Stimulated activated CD4-positive, alpha-beta T cell treated with anti-CD3 and anti-CD28 coated beads, Interleukin-4, amount 100 ng/mL, for 24 hours (primary cell): ENCODE measurements around the gene GNG12.

Experiments
- DNase-seq: peaks from one replicate; pipeline ENCODE4 v3.0.0-alpha.2; 2020

GNG12 gene

DNA sequence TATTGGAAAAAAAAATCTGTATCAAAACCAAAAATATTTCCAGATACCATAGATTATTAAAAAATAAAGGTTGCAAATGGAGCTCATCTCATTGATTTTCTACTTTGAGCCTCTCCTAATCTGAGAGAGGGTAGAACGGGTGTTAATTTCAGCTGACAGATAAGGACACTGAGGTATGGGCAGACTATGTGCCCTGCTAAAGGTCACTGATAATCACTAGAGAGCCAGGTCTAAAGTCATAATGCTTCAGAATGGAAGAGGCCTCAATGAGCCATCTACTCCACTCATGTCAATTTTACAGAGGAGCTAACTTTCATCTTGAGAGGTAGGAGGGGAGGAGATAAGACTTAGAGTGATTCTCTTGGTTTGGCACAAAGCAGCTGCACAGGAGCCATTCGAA lies 21.0 kb downstream of the GNG12 start:
- DNase-seq = no peak

DNA sequence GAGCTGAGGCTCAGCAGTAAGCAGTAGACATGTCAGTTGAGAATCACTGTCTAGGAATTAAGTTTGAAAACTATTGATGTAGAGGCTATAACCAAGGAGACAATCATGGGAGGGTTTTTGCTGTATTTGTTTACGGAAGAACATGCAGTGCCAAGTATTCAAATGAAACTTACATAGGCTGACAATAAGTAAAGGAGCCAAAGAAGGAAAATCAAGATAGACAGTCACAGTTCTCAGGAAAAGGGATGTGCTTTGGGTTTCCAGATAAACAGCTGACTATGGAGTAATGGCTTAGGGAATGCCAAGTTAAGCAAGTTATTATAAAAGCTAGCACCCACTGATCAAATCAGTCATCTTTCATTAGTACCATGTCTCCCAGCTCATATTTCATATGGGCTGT lies 21.5 kb downstream of the GNG12 start:
- no peak for DNase-seq

GRCh38 chr1:67809887-67810286 lies 23.4 kb downstream of the GNG12 start:
- DNase-seq = no peak

DNA sequence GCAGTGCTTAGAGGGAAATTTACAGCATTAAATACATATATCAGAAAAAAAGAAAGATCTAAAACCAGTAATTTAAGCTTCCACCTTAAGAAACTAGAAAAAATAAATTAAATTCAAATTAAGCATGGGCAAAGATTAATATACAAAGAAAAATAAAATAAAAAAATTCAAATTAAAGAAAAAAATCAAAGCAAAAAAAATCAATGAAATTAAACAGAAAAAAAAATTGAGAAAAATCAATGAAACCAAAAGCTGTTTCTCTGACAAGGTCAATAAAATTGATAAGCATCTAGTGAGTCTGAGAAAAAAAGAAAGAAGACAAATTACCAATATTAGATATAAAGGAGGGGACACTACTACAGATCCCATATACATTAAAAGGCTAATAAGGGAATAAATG lies 26.0 kb downstream of the GNG12 start:
- no peak for DNase-seq

GRCh38 chr1:67804710-67805109 lies 28.6 kb downstream of the GNG12 start:
- no peak for DNase-seq

- no peak for DNase-seq
Observed at GRCh38 chr1:67803380-67804279, 29.6 kb downstream of the GNG12 start.

DNA sequence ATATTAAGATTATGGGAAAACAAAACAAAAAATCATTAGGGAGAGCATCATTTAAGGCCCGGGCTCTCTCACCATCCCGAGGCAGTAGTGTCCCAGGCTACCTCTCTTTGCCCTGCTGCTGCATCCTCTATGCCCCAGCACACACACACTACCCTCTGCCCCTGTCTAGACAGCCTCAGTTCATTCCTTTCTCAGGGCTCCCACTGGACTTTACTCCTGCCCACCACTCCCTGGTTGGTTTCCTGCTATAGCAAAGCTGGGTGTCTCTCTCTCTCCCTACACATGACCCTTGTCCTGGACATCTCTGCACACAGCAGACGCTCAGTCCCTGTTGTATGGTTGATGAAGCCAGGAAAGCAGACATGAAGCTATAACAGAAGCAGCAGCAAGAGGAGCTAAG lies 30.7 kb downstream of the GNG12 start:
- DNase-seq = no peak

DNA sequence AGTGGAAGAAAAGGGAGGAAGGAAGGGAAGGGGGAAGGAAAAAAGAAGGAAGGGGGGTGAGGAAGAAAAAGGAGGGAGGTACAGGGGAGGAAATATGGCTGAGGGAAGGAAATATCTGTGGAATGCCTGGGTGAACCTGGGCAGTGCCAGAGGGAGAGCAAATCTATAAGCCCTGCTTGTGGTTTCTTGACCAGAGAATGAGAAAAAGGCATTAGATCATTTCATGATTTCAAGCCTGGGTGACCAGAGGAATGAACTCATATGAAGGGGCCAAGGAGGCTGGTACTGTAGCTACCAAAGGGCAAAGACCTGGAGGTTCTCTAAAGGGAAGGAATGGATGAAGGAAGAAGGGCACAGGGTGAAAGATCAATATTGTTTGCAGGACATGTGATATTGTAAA lies 31.4 kb downstream of the GNG12 start:
- DNase-seq = no peak

DNA sequence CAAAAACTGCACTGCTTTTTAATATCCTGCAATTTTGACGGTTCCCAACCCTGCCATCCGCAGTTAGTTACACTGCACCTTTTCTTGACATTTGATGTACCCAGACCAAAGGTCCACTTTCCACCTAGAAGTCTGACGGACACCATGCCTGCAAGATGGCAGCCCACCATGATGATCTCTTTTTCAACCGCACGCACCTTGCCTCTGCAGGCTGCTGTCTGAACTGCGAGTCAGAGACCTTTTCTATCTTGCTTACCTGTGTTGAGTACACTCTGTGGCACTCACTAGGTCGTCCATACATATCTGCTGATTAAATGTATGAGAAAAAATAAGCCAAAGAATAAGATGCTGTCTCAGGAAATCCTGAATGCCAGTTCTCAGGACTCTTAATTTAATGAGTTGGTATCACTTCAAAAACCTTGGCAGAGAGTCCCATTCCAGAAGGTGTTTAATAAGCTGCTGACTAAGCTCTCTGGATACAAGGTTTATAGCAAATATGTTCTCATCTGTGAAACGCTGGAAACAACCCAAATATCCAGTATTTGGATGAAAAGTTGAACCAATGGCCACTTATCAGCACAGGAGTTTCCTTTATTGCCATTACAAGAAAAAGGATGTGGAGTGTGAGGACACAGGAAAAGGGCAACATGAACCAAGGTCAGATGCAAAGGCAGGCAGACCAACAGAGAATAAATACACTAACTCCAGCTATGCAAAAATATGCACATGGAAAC lies 37.9 kb downstream of the GNG12 start:
- DNase-seq = no peak

GRCh38 chr1:67793562-67793961 lies 39.7 kb downstream of the GNG12 start:
- DNase-seq = no peak

DNA sequence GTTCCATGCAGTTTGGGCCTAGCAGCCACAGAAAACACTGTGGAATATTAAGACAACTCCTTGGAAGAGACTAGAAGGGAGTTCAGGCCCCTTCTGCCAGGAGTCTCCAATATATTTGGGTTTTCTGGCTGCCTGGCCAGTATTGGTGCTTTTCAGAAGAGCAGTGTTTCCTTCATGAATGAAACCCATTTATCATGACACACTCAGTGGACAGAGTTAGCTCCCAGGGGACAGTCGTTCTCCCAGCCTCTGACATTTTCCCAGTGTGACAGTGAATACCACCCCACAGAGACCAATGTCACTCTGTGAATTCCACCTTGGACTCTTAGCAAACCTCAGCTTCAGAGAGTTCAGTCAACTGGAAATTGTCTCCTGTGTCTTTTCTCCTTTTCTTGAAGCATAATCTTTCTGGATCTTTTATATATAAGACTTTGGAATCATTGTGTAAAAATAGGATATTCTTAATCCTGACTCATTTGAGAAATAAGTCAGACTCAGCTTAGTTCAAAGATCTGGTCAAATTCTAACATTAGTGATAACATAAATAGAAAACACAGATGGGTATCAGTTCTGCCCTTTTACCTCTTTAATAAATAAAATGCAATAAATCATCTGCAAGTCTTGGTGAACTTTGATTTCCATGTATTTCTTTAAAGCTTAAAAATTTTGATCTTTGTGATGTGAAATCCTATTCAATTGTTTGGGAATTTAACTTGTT lies 40.4 kb downstream of the GNG12 start:
- no peak for DNase-seq

- DNase-seq = no peak
Observed at GRCh38 chr1:67792103-67792502, 41.2 kb downstream of the GNG12 start.

GRCh38 chr1:67791686-67792085 lies 41.6 kb downstream of the GNG12 start:
- DNase-seq = no peak

GRCh38 chr1:67791261-67791660 lies 42.0 kb downstream of the GNG12 start:
- DNase-seq = no peak

- no peak for DNase-seq
Observed at GRCh38 chr1:67790201-67790692, 43.0 kb downstream of the GNG12 start.

GRCh38 chr1:67789551-67789950 lies 43.7 kb downstream of the GNG12 start:
- DNase-seq = no peak

DNA sequence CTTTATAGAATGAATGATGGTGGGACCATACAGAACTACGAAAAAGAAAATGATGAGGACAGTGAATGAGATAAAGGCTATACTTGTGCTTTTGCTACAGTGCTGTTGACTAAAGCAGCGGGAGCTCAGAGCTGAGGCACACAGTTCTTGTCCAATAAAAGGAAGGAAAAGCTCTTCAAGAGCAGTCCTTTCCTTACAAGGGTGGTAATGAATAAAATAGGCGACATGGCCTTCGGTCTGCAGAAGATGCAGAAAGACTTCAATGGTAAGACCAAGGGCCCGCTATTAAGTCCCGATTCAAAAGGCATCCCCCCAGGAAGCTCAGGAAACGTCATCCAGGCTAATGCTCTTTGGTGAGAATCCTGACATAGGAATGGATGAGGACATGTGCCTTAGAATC lies 44.4 kb downstream of the GNG12 start:
- DNase-seq = no peak

DNA sequence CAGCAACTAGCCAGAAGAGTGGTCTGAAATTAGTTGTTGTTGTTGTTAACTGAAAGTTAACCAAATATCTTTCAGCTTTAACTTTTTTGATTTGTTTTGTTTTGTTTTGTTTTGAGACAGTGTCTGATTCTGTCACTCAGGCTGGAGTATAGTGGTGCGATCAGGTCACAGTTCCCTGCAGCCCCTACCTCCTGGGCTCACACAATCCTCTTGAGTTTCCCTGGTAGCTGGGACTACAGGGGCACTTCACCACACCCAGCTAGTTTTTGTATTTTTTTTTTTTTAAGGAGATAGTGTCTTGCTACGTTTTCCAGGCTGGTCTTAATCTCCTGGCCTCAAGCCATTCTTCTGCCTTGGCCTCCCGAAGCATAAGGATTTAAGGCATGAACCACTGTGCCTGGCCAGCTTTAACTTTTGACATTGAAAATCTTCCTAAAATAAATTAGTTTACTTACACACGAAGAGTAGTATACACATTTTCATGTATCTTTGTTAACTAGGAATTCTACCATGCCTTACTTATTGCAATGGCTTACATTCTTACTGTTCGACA lies 45.0 kb downstream of the GNG12 start:
- DNase-seq = no peak

GRCh38 chr1:67787746-67788145 lies 45.5 kb downstream of the GNG12 start:
- no peak for DNase-seq

DNA sequence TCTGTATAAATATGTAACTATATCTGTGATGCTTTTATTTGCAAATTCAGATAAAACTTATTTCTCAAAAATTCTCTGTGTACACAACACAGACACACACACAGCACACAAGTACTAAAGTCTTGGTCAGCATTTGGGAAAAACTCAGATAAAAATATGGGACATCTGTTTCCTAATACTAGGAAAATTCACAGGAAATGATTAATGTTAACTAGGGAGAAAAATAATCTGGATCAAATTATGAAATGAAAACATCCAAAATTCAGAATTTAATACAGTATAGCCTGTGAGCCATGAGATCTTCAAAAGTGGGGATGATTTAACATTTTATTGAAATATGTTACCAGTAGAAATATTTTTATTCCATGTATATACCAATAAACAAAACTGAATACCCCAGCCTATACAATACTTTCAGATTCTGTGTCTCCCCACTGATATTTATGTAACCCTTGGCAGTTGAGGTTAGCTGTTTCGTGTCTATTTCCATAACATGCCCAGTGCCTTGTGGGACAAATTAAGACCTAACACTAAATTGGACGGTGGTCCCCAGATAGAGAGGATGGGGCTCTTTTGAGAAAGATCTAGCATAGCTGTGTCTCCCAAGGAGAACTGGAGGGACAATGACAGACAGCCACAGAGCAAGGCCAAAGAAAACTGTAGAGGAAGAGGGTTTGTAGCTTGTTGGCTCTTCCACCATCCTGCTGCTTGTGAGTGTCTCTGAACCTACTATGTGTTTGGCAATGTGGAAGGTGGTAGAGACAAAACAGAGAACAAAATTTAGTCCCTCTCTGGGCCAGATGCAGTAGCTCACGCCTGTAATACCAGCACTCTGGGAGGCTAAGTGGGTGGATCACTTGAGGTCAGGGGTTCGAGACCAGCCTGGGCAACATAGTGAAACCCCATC lies 47.2 kb downstream of the GNG12 start:
- no peak for DNase-seq

GRCh38 chr1:67784545-67785186 lies 48.6 kb downstream of the GNG12 start:
- DNase-seq = no peak

- no peak for DNase-seq
Observed at GRCh38 chr1:67780637-67781036, 52.6 kb downstream of the GNG12 start.
